Right lobe of liver (tissue), 4 donors: ENCODE measurements around the gene TSC22D3.

Experiments used
- CTCF ChIP-seq, 4 donors: fragments of 200-600 bp in 3 of 4; fragments of 450-650 bp in 1 of 4; IDR thresholded peaks; one replicate each; pipeline versions ENCODE4 v1.5.1 to v1.8.0; 2016 to 2022; ENCODE audit warnings: antibody characterized with exemption in 4 of 4, mild to moderate bottlenecking in 2 of 4
- POLR2A ChIP-seq: fragments of 450-650 bp; IDR thresholded peaks from one replicate; pipeline ENCODE4 v1.6.1; 2017; ENCODE audit warnings: antibody characterized with exemption, mild to moderate bottlenecking
- donor health status: DM: no; HTN: no; CAD: no.
- donor health status: DM: no; HTN: no; CAD: no.
- donor health status: DM: no; HTN: yes; CAD: no.

DNA sequence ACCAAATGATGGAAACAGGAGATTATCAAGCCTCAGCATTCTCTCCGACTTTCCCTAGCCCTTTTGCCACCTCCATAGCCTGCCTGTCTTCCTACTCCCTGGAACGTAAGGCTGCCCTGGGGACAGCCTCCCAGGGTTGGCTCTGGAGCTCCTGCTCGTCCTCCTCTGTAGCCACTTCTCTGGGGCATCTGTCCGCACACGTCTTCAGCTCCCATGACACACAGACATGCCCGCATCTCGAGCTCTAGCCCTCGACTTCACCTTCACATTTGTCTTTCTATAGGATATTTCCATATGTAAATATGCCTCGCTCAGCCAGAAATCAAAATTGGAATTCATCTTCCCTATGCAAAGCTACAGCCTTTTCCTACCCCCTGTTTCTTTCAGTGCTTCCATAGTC is 67.7 kb downstream of the TSC22D3 start:
- TF ChIP-seq POLR2A (no peak), CTCF (IDR thresholded peaks at IDR 0.05) (no peak)
